Upper lobe of left lung (tissue), 6 donors: Measurements from ENCODE around the gene CRB1. TPM values are rescaled to one million over a fixed set of nuclear protein-coding genes. Genes with fewer than 3 reads are reported as not detected.

Source experiments
- ATAC-seq, 2 donors: fragments of 200-7000 bp; cut with Tn5 transposase; one replicate each; pipeline ENCODE4 v1.9.1; 2022; ENCODE audit warnings: mild to moderate bottlenecking in 2 of 2, moderate library complexity in 2 of 2; ENCODE audit not compliant: low FRiP score in 2 of 2
- DNase-seq, 2 donors: peaks; one replicate each; pipeline ENCODE4 v3.0.0-alpha.2; 2019 to 2020
- H3K27ac ChIP-seq, 4 donors: fragments of 200-600 bp; sonication (generic); one replicate each; pipeline ENCODE4 v1.5.1; 2016 to 2019
- H3K27me3 ChIP-seq, 4 donors: fragments of 200-600 bp; sonication (generic); one replicate each; pipeline ENCODE4 v1.5.1; 2017 to 2019
- H3K36me3 ChIP-seq, 4 donors: fragments of 200-600 bp; sonication (generic); one replicate each; pipeline ENCODE4 v1.5.1; 2016 to 2019
- H3K4me1 ChIP-seq, 4 donors: fragments of 200-600 bp; sonication (generic); one replicate each; pipeline ENCODE4 v1.5.1; 2018 to 2019
- H3K4me3 ChIP-seq, 4 donors: fragments of 200-600 bp; sonication (generic); one replicate each; pipeline ENCODE4 v1.5.1; 2017 to 2019; ENCODE audit warnings: mild to moderate bottlenecking in 2 of 4, moderate library complexity in 1 of 4
- H3K9me3 ChIP-seq, 4 donors: fragments of 200-600 bp; sonication (generic); one replicate each; pipeline ENCODE4 v1.5.1; 2018 to 2019
- CTCF ChIP-seq, 6 experiments: fragments of 450-650 bp in 4 of 6; fragments of 200-600 bp in 2 of 6; sonication (generic) in 2 of 6; IDR thresholded peaks; one replicate each; pipeline ENCODE4 v1.5.1; 2016 to 2019; ENCODE audit warnings: antibody characterized with exemption in 6 of 6
- EP300 ChIP-seq, 4 donors: sonication (generic); formaldehyde crosslinking; IDR thresholded peaks; one replicate each; pipeline ENCODE4 v1.5.1; 2017; ENCODE audit warnings: antibody characterized with exemption in 4 of 4, control low read depth in 2 of 4
- POLR2A ChIP-seq, 4 donors: fragments of 450-650 bp; IDR thresholded peaks; one replicate each; pipeline ENCODE4 v1.5.1; 2016 to 2017; ENCODE audit warnings: antibody characterized with exemption in 4 of 4, mild to moderate bottlenecking in 2 of 4
- POLR2AphosphoS5 ChIP-seq, 2 donors: sonication (generic); formaldehyde crosslinking; IDR thresholded peaks; one replicate each; pipeline ENCODE4 v1.5.1; 2017; ENCODE audit warnings: antibody characterized with exemption in 2 of 2
- WGBS, 2 donors: methylation state at CpG; one replicate each; pipeline ENCODE4 v1.1.5; 2017 to 2018; 5-methylcytosine and 5-hydroxymethylcytosine counted together
- small RNA-seq, 4 donors: library from RNA; depleted of rRNA; stranded (forward); fragments of <200 nt; gene quantifications; one replicate each; pipeline ENCODE3, GENCODE V24; 2016
- total RNA-seq, 6 donors: library from RNA; depleted of rRNA in 4 of 6; stranded (reverse); fragments of >200 nt in 4 of 6; gene quantifications; one replicate each; pipeline versions ENCODE4 v1.1.0 to v1.2.1, GENCODE V29; 2016 to 2021
- donor health status: DM: no; HTN: no; CAD: no; lungs with moderate emphysema.
- donor health status: DM: no; HTN: yes; CAD: no; lungs with severe emphysema.

CRB1 gene
- total RNA-seq, 6 donors from 2014 or later, result 0.11 to 0.98 (median 0.15) TPM; not detected in 1

DNA sequence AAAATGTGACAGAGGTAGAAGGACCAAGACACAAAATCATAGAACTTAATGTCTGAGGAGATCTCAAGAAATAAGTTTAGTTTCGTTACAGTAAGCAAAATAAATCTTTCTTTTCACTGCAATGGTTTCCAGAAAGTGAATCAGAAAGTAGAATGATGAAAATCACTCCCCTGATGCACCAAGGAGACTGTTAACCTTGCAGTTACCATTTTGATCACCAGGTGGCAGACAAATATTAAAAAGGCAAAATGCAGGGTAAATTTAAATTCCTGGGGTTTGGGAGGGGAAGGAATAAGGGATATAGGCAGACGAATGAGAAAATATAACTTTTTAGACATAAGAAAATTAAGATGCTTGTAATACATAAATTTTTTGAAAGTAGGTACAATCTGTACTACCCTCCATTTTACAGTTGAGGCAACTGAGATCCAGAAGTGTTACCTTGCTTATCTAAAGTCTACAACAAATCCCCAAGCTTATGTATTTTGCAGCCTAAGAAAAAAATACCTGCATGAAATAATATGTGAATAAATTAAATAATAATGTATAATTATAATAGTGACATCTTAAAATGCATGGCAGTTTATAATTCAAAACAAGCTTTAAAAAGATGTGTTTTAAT, 253.2 kb downstream of the CRB1 start:
- TF ChIP-seq CTCF (IDR thresholded peaks at IDR 0.05) (peak in 5 of 6 experiments; percentile 33 to 51 (median 48)), POLR2AphosphoS5 (IDR thresholded peaks at IDR 0.05) (no peak)
- ATAC-seq (no peak), DNase-seq (no peak)
- no peak overlapping the region for H3K27ac ChIP-seq
- H3K4me1 ChIP-seq, result no peaks in the 10 kb centered on the region
- 39 to 54% methylated on average over 2 of the region's 2 CpGs for WGBS, 2 donors
- no peaks in the 10 kb centered on the region for H3K36me3 ChIP-seq
- H3K4me3 ChIP-seq, result no peak overlapping the region
- no peaks in the 10 kb centered on the region for H3K9me3 ChIP-seq
- H3K27me3 ChIP-seq, result no peaks in the 10 kb centered on the region

GRCh38 chr1:197526736-197527371, 258.8 kb downstream of the CRB1 start:
- 60 to 67% methylated on average over 4 of the region's 4 CpGs for WGBS, 2 donors
- Histone ChIP-seq H3K4me3 (no peak overlapping the region), H3K27ac (no peak overlapping the region), H3K9me3 (no peaks in the 10 kb centered on the region), H3K36me3 (no peaks in the 10 kb centered on the region), H3K4me1 (no peaks in the 10 kb centered on the region), H3K27me3 (no peaks in the 10 kb centered on the region)
- ATAC-seq (peak in 1 of 2 donors; percentile 53), DNase-seq (no peak)
- TF ChIP-seq POLR2AphosphoS5 (IDR thresholded peaks at IDR 0.05) (no peak), POLR2A (IDR thresholded peaks at IDR 0.05) (no peak), CTCF (IDR thresholded peaks at IDR 0.05) (peak; percentile 29 to 76 (median 42)), EP300 (IDR thresholded peaks at IDR 0.05) (no peak)

Small RNA genes lying within 50 kb of the gene (small RNA-seq; reads per million reads assigned to genes)
- 0 reads per million in 4 donors for gene MRPS21P3

Other genes with a start within 250 kb of the CRB1 start
- not detected for gene F13B, start 201.0 kb upstream of the CRB1 start, total RNA-seq
- gene ASPM, start 121.6 kb upstream of the CRB1 start, total RNA-seq, result 1 to 10 TPM in 4 of 6 donors, under 1 TPM in 2; under 0.01 to 2.7 (median 1.1) TPM
- gene ZBTB41, start 67.0 kb upstream of the CRB1 start, total RNA-seq, result 10 to 100 TPM in 3 of 6 donors, 1 to 10 TPM in 3; 3.2 to 16.9 (median 9.2) TPM